Measurements from ENCODE around the gene HDAC4.

The HDAC4 gene

GRCh38 chr2:239269916-239270315 lies 130.9 kb downstream of the HDAC4 start:
- Histone ChIP-seq H3K9me3 (ENCODE audit: insufficient read depth, low read depth, low read length) (no peaks in the 10 kb centered on the region), H3K36me3 (ENCODE audit: insufficient read depth, low read depth, low read length) (no peaks in the 10 kb centered on the region)

GRCh38 chr2:239269173-239269885 lies 131.5 kb downstream of the HDAC4 start:
- Histone ChIP-seq H3K9me3 (ENCODE audit: insufficient read depth, low read depth, low read length) (no peaks in the 10 kb centered on the region), H3K4me1 (ENCODE audit: insufficient read depth, low read length) (peaks cover 14% of the 10 kb centered on the region; the same call in 1 of the 2 replicates), H3K9ac (ENCODE audit: low read depth, low read length) (no peak overlapping the region), H3K27me3 (ENCODE audit: insufficient read depth, low read length) (no peaks in the 10 kb centered on the region), H3K36me3 (ENCODE audit: insufficient read depth, low read depth, low read length) (no peaks in the 10 kb centered on the region), H3K4me3 (ENCODE audit: low read length) (no peak overlapping the region), H3K27ac (ENCODE audit: low read length) (no peak overlapping the region)

More at GRCh38 chr2:239269916-239270315, 130.9 kb downstream of the HDAC4 start:
- Histone ChIP-seq H3K27ac (ENCODE audit: low read length) (no peak overlapping the region), H3K4me1 (ENCODE audit: insufficient read depth, low read length) (peaks cover 9% of the 10 kb centered on the region; the same call in 1 of the 2 replicates), H3K4me3 (ENCODE audit: low read length) (no peak overlapping the region), H3K27me3 (ENCODE audit: insufficient read depth, low read length) (no peaks in the 10 kb centered on the region), H3K9ac (ENCODE audit: low read depth, low read length) (no peak overlapping the region)

GRCh38 chr2:239268549-239268948 lies 132.3 kb downstream of the HDAC4 start:
- no peak overlapping the region for H3K4me3 ChIP-seq (ENCODE audit: low read length)
- no peaks in the 10 kb centered on the region for H3K9me3 ChIP-seq (ENCODE audit: insufficient read depth, low read depth, low read length)
- H3K27ac ChIP-seq (ENCODE audit: low read length) = no peak overlapping the region
- H3K9ac ChIP-seq (ENCODE audit: low read depth, low read length) = no peak overlapping the region
- no peaks in the 10 kb centered on the region for H3K27me3 ChIP-seq (ENCODE audit: insufficient read depth, low read length)
- peaks cover 21% of the 10 kb centered on the region; the same call in 1 of the 2 replicates for H3K4me1 ChIP-seq (ENCODE audit: insufficient read depth, low read length)
- no peaks in the 10 kb centered on the region for H3K36me3 ChIP-seq (ENCODE audit: insufficient read depth, low read depth, low read length)

GRCh38 chr2:239268082-239268481 lies 132.7 kb downstream of the HDAC4 start:
- H3K4me1 ChIP-seq (ENCODE audit: insufficient read depth, low read length) = peaks cover 21% of the 10 kb centered on the region; the same call in 1 of the 2 replicates
- H3K27me3 ChIP-seq (ENCODE audit: insufficient read depth, low read length) = no peaks in the 10 kb centered on the region
- H3K36me3 ChIP-seq (ENCODE audit: insufficient read depth, low read depth, low read length) = no peaks in the 10 kb centered on the region
- H3K9ac ChIP-seq (ENCODE audit: low read depth, low read length) = no peak overlapping the region
- no peaks in the 10 kb centered on the region for H3K9me3 ChIP-seq (ENCODE audit: insufficient read depth, low read depth, low read length)
- H3K27ac ChIP-seq (ENCODE audit: low read length) = no peak overlapping the region
- no peak overlapping the region for H3K4me3 ChIP-seq (ENCODE audit: low read length)

- Histone ChIP-seq H3K9ac (ENCODE audit: low read depth, low read length) (no peak overlapping the region), H3K4me3 (ENCODE audit: low read length) (no peak overlapping the region), H3K27ac (ENCODE audit: low read length) (no peak overlapping the region)
Measured at GRCh38 chr2:239267288-239267951, 133.4 kb downstream of the HDAC4 start.

GRCh38 chr2:239266779-239267287 lies 134.0 kb downstream of the HDAC4 start:
- H3K4me3 ChIP-seq (ENCODE audit: low read length) = no peak overlapping the region
- no peaks in the 10 kb centered on the region for H3K36me3 ChIP-seq (ENCODE audit: insufficient read depth, low read depth, low read length)
- H3K9me3 ChIP-seq (ENCODE audit: insufficient read depth, low read depth, low read length) = no peaks in the 10 kb centered on the region
- peaks cover 21% of the 10 kb centered on the region; the same call in 1 of the 2 replicates for H3K4me1 ChIP-seq (ENCODE audit: insufficient read depth, low read length)
- no peaks in the 10 kb centered on the region for H3K27me3 ChIP-seq (ENCODE audit: insufficient read depth, low read length)
- H3K27ac ChIP-seq (ENCODE audit: low read length) = no peak overlapping the region
- H3K9ac ChIP-seq (ENCODE audit: low read depth, low read length) = no peak overlapping the region

More at GRCh38 chr2:239267288-239267951, 133.4 kb downstream of the HDAC4 start:
- Histone ChIP-seq H3K27me3 (ENCODE audit: insufficient read depth, low read length) (no peaks in the 10 kb centered on the region), H3K9me3 (ENCODE audit: insufficient read depth, low read depth, low read length) (no peaks in the 10 kb centered on the region), H3K36me3 (ENCODE audit: insufficient read depth, low read depth, low read length) (no peaks in the 10 kb centered on the region), H3K4me1 (ENCODE audit: insufficient read depth, low read length) (peaks cover 21% of the 10 kb centered on the region; the same call in 1 of the 2 replicates)

- H3K4me1 ChIP-seq (ENCODE audit: insufficient read depth, low read length) = peaks cover 21% of the 10 kb centered on the region; the same call in 1 of the 2 replicates
- H3K27me3 ChIP-seq (ENCODE audit: insufficient read depth, low read length) = no peaks in the 10 kb centered on the region
- H3K4me3 ChIP-seq (ENCODE audit: low read length) = no peak overlapping the region
- H3K27ac ChIP-seq (ENCODE audit: low read length) = no peak overlapping the region
- H3K36me3 ChIP-seq (ENCODE audit: insufficient read depth, low read depth, low read length) = no peaks in the 10 kb centered on the region
- H3K9ac ChIP-seq (ENCODE audit: low read depth, low read length) = no peak overlapping the region
- H3K9me3 ChIP-seq (ENCODE audit: insufficient read depth, low read depth, low read length) = no peaks in the 10 kb centered on the region
Measured at GRCh38 chr2:239266434-239266766, 134.4 kb downstream of the HDAC4 start.

GRCh38 chr2:239265681-239266433 lies 135.0 kb downstream of the HDAC4 start:
- H3K36me3 ChIP-seq (ENCODE audit: insufficient read depth, low read depth, low read length) = no peaks in the 10 kb centered on the region
- no peak overlapping the region for H3K9ac ChIP-seq (ENCODE audit: low read depth, low read length)
- H3K9me3 ChIP-seq (ENCODE audit: insufficient read depth, low read depth, low read length) = no peaks in the 10 kb centered on the region
- H3K27ac ChIP-seq (ENCODE audit: low read length) = no peak overlapping the region
- H3K4me1 ChIP-seq (ENCODE audit: insufficient read depth, low read length) = peaks cover 21% of the 10 kb centered on the region; the same call in 1 of the 2 replicates
- no peaks in the 10 kb centered on the region for H3K27me3 ChIP-seq (ENCODE audit: insufficient read depth, low read length)
- H3K4me3 ChIP-seq (ENCODE audit: low read length) = no peak overlapping the region

- Histone ChIP-seq H3K27ac (ENCODE audit: low read length) (peak overlapping the region; percentile 30), H3K4me3 (ENCODE audit: low read length) (no peak overlapping the region), H3K4me1 (ENCODE audit: insufficient read depth, low read length) (peaks cover 21% of the 10 kb centered on the region; the same call in 1 of the 2 replicates), H3K9me3 (ENCODE audit: insufficient read depth, low read depth, low read length) (no peaks in the 10 kb centered on the region), H3K36me3 (ENCODE audit: insufficient read depth, low read depth, low read length) (no peaks in the 10 kb centered on the region), H3K27me3 (ENCODE audit: insufficient read depth, low read length) (no peaks in the 10 kb centered on the region), H3K9ac (ENCODE audit: low read depth, low read length) (no peak overlapping the region)
Measured at GRCh38 chr2:239264838-239265651, 135.8 kb downstream of the HDAC4 start.

GRCh38 chr2:239264492-239264837 lies 136.4 kb downstream of the HDAC4 start:
- H3K9ac ChIP-seq (ENCODE audit: low read depth, low read length) = 0 out of 2 replicates have a peak overlapping the region, but pooled peaks have one; percentile 20
- no peaks in the 10 kb centered on the region for H3K9me3 ChIP-seq (ENCODE audit: insufficient read depth, low read depth, low read length)
- no peaks in the 10 kb centered on the region for H3K36me3 ChIP-seq (ENCODE audit: insufficient read depth, low read depth, low read length)
- peak overlapping the region; percentile 30 for H3K27ac ChIP-seq (ENCODE audit: low read length)
- no peaks in the 10 kb centered on the region for H3K27me3 ChIP-seq (ENCODE audit: insufficient read depth, low read length)
- no peak overlapping the region for H3K4me3 ChIP-seq (ENCODE audit: low read length)
- H3K4me1 ChIP-seq (ENCODE audit: insufficient read depth, low read length) = peaks cover 21% of the 10 kb centered on the region; the same call in 1 of the 2 replicates

All from iPS-20b (cell line).